NCI-H345 (cell line): ENCODE data around the gene RAB42.
"Not testable (repeated sequence)": the region's sequence is repeated elsewhere in the genome, so short reads cannot be mapped to it uniquely, and the experiment has no call there.

Experiments used
- DNase-seq: peaks from one replicate; lab custom pipeline; 2025; lab: John Stamatoyannopoulos, UW

Gene RAB42

DNA sequence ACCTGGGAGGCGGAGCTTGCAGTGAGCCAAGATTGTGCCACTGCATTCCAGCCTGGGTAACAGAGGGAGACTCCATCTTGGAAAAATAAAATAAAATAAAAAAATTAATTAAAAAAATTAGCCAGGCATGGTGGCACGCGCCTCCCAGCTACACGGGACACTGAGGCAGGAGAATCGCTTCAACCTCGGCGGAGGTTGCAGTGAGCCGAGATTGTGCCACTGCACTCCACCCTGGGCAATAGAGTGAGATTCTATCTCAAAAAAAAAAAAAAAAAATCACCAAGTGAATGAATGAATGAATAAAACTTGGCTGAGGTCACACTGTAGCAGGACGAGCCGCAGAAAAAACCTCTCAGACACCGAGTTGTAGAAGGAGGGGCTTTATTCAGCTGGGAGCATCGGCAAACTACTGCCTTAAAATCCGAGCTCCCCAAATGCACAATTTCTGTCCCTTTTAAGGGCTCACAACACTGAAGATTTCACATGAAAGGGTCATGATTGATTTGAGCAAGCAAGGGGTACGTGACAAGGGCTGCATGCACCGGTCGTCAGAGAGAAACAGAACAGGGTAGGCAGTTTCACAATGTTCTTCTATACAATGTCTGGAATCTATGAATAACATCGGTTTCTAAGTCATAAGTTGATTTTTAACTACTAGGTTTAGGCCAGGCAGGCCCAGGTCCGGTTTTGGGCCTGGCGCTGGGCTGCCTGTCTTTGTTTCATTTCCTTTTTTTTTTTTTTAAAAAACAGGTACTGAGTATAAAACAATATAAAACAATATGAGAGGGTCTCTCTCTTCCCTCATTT, 5.3 kb upstream of the RAB42 start:
- DNase-seq, result not testable (repeated sequence)

DNA sequence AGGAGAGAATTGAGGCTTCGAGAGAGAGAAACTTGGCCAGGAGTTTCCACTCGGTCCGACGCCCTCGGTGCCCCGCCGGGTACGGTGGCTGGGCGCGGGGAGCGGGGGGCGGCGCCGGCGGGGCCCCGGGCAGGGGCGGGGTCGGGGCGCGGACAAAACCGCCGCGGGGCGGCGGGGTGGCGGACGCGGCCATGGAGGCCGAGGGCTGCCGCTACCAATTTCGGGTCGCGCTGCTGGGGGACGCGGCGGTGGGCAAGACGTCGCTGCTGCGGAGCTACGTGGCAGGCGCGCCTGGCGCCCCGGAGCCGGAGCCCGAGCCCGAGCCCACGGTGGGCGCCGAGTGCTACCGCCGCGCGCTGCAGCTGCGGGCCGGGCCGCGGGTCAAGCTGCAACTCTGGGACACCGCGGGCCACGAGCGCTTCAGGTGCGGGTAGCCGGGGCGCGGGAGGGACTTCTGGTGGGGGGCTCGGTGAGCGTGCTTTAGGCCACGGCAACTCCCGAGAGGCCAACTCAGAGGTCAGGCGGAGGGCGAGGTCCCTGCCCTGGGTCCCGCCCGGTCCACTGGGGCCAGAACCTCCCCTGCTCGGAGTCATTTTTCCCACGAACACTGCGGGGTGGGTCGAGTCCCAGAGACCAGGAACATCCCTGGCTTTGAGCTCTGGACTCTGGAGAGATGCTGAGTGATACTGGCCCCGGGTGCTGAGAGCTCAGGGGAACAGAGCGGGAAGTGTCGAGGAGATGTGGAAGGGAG, 431 bp downstream of the RAB42 start:
- no peak for DNase-seq

DNA sequence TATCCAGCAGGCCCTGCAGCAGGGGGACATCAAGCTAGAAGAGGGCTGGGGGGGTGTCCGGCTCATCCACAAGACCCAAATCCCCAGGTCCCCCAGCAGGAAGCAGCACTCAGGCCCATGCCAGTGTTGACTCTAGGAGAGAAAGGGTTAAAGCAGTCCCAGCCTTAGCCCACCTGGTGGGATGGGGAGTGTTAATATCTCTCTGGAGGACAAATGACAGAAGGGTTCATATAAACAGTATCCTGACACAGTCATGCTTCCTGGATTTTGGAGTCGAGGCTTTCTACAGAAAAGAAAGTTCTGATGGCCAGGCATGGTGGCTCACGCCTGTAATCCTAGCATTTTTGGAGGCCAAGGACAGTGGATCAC, 1.9 kb downstream of the RAB42 start:
- DNase-seq, result not testable (repeated sequence)

DNA sequence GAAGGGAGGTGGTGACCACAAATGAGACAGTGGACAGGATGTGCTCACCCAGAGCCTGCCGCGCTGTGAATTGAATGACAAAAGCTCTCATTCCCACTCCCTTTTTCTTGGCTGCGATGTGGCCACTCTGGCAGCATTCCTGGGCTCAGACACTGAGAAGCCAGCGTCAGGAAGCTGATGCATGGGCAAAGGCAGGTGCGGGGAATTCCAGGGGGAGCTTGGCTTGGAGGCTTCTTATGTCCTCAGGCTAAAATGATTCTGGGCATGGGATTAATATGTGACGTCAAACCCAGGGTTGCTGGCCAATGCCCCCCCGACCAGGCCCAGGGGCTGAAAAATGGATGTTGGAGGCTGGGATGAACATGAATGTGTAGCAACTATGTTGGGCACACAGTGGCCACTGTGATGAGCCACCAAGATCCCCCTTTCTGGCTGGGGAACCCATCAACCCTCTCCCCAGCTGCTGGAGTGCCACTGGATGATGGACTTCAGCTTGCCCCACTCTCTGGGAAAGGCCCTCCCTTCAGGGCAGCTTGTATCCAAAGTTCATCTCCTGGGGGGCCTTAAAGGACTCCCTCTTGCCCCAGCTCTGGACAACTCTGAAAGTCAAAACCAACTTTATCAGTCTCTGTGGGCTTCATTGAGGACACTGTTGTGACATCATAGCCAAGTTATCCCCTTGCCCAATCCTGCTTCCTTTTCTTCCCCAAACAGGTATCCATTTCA, 2.8 kb downstream of the RAB42 start:
- not testable (repeated sequence) for DNase-seq

DNA sequence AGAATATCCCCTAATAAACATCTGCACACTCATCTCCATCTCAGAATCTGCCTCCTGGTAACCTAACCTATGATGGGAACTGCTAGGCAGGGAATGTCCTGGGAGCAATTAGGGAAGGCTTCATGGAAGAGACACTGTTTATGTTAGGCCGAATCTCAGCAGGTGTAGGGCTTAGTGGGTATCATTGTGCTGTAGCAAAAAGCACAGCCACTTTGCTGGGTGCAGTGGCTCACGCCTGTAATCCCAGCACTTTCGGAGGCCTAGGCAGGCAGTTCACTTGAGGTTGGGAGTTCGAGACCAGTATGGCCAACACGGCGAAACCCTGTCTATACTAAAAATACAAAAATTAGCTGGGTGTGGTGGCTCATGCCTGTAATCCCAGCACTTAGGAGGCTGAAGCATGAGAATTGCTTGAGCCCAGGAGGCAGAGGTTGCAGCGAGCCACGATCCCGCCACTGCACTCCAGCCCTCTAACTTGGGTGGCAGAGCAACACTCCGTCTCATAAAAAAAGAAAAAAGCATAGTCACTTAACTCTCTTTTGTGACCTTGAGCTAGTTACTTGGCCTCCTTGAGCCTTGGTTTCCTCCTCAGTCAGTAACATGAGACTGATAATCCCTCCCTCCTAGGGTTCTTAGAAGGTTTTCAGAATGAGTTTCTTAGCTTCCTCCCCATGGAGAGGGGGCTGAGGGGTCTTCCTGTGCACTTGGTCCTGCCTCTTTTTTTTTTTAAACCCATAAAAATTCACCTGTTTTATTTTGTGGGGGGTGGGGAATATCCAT, 3.5 kb downstream of the RAB42 start:
- no peak for DNase-seq

DNA sequence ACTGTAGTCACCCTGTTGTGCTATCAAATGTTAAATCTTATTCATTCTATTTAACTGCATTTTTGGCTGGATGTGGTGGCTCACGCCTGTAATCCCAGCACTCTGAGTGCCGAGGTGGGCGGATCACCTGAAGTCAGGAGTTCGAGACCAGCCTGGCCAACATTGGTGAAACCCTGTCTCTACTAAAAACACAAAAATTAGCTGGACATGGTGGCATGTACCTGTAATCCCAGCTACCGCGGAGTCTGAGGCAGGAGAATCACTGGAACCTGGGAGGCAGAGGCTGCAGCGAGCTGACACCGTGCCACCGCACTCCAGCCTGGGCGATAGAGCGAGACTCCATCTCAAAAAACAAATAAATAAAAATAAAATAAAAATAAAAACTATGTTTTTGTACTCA, 4.2 kb downstream of the RAB42 start:
- DNase-seq, result not testable (repeated sequence)

DNA sequence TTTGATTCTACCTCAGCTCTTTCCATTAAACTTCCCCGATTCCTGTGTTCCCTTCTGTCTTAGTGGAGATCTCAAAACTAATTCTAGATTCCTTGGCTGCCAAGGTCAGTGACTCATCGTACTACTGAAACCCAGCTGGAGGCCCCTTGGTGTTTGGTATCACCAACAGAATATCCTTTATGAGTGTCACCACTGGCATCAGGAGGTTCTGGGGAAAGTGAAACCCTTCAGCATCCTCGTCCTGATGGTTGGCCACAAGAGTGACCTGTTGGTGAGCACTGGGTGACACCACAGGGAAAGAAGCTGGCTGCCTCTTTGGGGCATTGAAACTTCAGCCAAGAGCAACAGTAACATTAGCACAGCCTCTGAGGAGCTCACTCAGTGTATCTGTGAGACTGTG, 9.6 kb downstream of the RAB42 start:
- no peak for DNase-seq

DNA sequence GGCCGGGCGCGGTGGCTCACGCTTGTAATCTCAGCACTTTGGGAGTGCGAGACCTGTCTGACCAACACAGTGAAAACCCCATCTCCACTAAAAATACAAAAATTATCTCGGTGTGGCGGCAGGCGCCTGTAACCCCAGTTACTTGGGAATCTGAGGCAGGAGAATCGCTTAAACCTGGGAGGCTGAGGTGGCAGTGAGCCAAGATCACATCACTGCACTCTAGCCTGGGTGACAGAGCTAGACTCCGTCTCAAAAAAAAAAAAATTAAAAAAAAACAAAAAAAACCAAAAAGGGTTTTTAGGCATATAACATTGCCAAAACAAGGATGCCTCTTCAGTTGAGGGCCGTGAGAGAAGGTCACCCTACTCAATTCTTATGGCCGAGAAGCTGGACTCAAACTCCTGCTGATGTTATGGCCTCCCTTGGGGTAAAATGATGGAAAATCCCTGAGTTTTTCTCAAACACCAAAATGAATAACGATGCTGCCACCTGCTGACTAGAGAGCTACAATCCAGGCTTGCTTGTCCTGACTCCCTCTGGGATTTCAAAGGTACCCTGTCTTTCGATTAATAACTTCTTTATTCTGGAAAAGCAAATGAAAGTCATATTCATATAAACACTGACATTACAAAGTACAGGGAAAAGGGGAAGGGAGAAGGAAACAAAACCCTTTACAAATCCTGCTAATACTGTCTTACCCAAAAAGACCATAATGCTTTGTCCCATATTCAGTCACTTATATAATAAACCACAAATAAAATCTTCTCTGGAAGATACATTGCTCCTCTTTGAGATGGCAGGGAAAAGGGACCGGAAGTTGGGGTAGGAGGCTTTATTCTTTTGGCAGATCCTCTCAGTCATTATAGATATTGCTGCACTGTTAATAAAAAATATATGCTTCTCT, 10.7 kb downstream of the RAB42 start:
- DNase-seq, result peak; percentile 53

DNA sequence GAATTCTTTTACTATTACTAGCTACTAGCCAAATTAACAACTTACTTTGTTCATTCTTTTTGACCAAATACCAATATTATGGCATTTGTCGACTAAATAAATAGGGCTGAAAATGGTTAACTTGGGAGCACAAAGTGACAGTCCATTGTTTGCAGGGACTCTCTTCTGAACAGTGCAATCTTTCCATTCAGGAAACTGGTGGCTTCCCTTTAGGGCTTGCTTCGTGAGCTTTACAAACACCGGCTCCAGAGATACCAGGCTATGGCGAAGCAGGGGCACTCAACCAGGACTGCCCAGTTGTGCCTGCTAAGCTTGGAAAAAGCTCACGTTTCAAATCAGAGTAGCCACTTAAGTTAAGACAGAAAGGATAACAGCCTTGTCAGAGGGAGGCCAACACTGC, 12.3 kb downstream of the RAB42 start:
- no peak for DNase-seq

DNA sequence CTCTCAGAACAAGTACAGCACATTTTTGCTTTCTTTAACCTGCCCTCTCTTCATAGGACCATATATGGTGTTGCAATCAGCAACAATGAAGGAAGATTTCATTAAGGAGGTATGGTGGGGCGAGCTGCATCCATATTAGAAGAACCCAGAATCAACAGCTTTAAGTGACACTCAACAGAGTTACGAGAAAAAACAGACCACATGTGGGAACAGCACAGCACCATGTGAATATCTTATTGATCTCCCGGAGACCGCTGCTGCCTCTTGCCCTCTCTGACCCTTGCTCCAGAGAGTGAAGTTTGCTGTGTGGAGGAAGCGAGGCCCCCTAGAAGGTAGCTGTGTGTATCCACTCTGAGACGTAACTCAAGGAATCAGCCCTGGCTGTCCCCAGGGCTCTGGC, 12.9 kb downstream of the RAB42 start:
- no peak for DNase-seq

DNA sequence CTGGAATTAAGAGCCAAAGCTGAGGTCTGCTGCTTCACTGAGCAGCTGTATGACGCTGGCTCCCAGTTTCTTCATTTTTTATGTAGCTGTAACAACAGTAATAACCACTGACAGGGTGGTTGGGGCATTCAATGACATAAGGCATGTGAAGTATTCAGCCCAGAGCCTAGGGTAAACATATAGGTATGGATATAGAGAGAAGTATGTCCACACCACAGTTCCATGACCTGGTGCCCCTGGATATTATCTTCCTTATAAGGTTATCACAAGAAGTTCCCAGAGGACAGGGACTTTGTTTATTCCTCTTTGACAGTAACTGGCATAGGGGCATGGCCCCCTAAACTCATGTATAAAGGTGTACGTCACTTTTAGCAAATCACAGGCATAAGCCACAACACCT, 14.7 kb downstream of the RAB42 start:
- no peak for DNase-seq

DNA sequence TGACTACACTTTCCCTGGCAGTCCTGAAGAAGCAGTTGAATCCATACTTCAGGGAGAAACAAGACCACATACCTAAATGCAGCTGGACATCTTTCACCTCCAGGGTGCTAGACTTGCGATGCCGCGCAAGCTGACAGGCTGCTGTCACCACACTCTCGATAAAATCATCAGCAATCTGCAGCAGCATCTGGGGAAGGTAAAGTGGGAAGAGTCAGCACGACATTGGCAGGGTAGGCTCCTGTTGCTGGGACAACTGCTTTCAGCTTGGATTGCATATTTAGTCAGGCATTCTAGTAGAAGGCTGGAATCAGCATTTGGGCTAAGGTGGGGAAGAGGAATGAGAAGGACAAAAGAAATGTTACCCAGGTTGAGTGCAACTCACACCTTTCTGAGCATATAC, 21.1 kb downstream of the RAB42 start:
- no peak for DNase-seq

DNA sequence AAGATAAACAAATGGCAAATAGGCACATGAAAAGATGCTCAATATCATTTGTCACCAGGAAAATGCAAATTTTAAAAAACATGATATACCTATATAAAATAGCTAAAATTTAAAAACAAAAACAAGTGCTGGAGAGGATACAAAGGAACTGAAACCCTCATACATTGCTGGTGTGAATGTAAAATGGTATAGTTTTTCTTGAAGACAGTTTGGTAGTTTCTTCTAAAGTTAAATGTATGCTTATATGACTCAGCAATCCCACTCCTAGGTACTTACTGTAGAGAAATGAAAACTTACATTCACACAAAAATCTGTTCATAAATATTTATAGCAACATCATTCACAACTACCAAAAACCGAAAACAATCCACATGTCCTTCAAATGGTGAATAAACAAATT, 39.6 kb downstream of the RAB42 start:
- no peak for DNase-seq

DNA sequence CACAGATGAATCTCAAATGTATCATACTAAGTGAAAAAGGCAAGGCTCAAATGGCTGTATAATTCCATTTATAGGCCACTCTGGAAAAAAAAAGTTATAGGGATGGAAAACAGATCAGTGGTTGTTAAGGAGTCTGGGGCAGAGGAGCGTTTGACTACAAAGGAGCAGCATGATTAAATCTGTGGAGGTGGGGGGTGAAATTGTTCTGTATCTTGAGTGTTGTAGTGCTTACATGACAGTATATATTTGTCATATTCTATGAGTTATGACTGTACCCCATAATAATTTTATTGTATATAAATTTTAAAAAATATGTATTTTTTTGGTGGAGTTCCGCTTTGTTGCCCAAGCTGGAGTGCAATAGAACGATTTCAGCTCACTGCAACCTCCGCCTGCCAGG, 40.5 kb downstream of the RAB42 start:
- DNase-seq, result no peak

DNA sequence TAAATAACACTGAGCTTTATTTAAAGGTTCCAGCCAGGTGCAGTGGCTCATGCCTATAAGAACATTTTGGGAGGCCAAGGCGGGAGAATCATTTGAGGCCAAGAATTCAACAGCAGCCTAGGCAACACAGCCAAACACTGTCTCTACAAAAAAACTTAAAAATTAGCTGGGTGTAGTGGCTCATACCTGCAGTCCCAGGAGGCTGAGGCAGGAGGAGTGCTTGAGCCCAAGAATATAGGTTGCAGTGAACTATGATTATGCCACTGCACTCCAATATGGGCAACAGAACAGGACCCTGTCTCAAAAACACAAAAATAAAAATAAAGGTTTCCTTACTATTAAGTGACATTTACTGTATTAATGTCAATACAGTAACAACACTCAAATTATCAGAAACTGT, 48.7 kb downstream of the RAB42 start:
- DNase-seq, result no peak

DNA sequence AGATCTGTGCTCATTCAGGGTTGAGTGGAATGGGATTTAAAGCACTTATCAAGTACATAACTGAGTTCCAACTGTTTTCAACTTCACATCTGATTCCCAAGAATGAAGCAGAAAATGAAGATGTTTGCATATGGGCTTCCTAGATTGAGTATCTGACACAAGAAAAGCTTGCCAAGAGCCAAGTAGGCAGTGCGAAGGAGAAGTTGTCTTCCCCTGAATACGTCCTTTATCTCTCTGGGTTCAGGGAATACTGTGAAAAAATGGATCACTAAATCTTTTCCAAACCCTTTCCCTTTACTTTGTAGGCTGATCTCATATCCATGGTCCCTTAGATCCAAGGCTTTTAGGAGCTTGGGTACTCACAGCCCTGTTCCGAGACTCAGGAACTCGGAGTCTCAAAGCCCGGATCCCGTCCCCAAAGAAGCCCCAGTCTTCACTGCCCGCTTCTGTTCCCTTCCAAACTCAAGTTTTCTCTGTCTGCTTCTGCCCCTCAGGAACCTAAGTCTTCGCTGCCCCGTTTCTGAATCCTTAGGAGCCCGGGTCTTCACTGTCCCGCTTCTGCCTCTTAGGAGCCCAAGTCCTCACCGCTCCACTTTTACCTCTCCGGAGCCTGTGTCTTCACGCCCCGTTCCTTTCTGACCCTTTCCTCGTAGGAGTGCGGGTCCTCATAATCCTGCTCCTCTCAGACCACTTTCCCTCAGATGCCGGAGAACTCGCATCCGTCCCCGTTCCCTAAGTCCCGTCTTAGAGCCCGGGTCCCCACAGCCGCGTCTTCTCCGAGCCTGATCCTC, 50.2 kb downstream of the RAB42 start:
- DNase-seq, result peak; percentile 48

DNA sequence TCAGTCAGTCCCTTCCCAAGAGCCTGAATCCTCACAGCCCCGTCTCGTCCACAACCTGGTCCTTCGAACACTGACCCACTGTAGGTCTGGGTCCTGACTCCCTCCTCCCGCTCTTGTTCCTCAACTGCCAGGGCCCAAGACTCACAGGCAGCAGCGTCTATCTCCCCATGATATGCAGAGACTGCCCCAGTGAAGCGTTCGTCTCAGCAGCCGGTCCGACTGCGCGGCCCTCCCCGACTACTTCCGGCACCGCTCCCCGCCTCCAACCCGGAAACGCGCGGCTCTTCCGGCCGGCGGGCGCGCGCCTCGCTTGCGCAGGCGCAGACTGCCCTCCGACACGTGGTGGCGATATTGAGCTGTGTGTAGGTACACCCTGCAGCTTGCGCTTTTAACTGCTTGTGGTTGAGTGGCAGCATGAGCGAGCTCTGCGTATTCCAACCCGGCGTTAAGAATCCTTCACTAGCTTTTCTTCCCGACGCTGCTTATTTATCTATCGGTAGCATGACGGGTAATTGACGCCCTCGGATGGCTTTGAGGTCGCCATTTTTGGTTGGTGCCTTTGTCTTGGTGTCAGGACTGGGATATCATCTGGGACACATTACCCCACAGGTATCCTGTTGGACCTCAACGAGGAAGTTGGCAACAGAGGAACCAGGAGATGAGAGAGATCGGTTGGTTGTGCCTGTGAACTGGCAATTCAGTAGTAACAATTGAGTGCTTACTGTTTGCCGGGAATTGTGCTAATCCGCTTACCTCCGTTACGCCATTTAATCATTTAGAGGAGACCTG, 51.0 kb downstream of the RAB42 start, which contains the start of gene TAF12:
Gene TAF12, minus strand, starts transcription at position 221 of the 789 bp plus-strand sequence. CDS start 20,986 bp downstream, outside the sequence.
- peak; percentile 96 for DNase-seq

DNA sequence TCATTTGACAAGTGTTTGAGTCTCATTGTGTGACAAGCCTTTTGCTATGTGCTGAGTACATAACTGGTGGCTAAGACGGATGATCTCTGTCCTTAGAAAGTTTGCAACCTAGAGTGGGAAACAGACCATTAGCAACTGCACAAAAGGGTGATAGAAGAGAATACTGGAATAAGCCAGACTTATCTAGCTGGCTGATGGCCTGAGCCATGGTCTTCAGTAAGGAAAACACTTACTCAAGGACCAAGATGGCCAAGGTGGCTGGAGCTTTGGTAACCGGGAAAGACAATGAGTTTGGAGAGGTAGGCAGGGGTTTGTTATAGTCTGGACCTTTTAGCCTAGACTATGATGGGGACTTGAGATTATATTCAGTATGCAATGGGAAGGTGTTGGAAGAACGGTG, 52.4 kb downstream of the RAB42 start:
- DNase-seq, result no peak
